GM18873 (cell line): Measurements from ENCODE around the gene ANO4.
"Not testable (repeated sequence)": the region's sequence is repeated elsewhere in the genome, so short reads cannot be mapped to it uniquely, and the experiment has no call there.

Experiments used
- ATAC-seq: cut with Tn5 transposase; IDR thresholded peaks from one replicate; pipeline ENCODE4 v1.9.1; 2021; ENCODE audit warnings: mild to moderate bottlenecking, moderate library complexity, moderate number of reproducible peaks; ENCODE audit not compliant: unreplicated experiment, low FRiP score

Gene ANO4

DNA sequence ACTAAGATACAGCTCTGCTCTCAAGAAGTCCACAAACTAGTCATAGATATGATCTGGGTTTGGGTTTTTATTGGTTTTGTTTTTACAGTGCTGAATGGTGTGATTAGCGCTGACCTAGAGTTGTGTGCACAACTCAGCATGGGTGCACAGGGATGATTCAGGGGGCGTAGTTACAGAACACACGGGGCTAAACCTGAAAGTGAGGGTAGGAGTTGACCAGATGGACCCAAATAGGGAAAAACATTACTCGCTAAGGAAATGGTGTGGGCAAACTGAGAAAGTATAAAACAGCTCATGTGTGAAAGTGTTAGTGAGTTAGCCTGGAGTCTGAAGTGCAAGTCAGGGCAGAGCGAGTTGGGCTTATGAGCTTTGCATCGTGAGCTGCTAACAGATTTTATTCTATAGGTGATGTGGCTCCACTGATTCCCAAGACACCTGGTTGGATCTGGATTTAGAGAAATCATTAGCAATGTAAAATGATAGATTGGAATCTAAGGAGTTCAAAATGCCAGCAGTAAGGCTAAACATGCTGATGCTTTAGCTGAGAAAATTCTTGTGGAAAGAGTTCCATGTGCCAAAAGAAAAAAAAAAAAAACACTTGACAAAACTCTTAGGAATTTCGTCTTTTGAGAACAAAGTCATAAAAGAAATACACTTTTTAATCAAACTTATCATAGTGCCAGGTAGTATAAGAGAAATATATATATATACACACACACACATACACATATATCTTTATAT is 280.5 kb downstream of the ANO4 start:
- no peak for ATAC-seq

DNA sequence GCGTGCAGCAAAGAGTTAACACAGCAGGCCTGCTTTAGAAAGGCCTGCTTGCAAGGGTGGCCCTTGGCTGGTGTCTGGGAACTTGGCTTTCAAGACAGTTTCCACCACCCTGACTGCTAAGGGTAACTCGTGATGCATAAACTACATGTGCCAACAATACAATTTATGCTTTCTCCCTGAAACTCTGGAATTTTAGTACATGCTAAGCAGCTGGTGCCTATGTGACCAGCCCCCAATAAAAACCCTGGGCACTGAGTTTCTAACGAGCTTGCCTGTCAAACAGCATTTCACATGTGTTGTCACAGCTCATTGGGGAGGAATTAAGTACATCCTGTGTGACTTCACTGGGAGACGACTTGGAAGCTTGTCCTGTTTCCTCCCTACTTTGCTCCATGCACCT is 282.3 kb downstream of the ANO4 start:
- no peak for ATAC-seq

- ATAC-seq, result no peak
These were observed 283.4 kb downstream of the ANO4 start for GRCh38 chr12:101077791-101078528.

- no peak for ATAC-seq
These were observed 284.1 kb downstream of the ANO4 start for GRCh38 chr12:101078536-101079285.

DNA sequence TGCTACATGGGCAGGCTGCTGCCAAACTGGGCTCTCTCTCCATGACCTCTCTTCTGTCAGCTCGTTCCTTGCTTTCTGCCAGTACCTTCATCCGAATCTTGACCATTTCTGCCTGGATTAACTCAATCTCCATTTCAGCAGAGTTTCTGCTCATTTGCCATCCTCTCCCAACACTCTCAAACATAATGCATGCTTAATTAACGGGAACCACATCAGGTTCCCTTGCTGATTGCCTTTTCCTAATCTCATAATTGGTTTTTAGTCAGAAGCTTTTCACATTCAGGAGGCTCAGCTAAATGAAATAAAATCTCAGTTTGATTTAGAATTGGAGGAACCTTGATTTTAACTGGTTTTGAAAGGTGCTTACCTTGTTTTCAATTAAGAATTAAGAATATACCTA is 288.1 kb downstream of the ANO4 start:
- ATAC-seq, result no peak

DNA sequence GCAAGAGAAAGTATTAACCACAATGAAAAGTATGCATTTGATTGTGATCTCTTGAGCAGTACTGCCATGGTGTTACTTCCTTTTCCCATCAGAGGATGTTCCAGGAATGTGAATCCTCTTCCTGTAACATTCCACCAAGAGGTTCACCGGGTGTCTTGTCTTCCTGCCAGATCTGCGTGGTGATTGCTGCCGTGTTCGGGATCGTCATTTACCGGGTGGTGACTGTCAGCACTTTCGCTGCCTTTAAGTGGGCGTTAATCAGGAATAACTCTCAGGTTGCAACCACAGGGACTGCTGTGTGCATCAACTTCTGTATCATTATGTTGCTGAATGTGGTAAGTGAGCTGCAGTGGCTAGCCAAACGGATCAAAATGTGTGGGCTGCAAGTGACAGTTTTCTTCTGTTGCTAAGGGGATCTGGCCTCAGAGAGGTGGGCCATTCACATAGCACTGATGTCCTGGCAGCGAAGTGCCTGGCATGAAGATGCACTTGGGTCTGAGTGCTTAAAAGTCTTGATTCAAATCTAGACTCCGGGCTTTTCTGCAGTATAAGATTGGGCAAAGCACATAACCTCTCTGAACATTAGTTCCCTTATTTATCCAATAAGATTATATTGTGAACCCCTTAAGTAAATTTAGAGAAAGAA is 292.0 kb downstream of the ANO4 start:
- no peak for ATAC-seq

- no peak for ATAC-seq
These were observed 293.3 kb downstream of the ANO4 start for GRCh38 chr12:101087920-101088319.

DNA sequence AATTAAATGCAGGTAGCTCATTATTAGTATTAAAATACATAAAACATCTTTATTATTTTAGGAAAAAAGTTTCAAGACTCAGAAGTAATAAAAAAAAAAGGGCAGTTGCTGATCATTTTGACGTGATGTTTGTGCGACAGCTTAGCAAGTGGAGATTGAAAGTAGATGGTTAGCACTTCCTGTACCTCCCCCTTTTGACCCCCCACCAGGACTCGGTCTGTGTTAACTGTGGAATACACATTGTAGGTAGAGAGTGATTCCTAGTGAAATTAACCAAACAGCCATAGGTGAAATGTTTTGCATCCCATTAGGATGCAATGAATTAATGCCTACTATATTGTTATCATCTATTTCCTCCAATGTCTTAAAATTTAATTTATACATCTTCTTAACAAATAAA is 294.7 kb downstream of the ANO4 start:
- no peak for ATAC-seq

- not testable (repeated sequence) for ATAC-seq
These were observed 295.6 kb downstream of the ANO4 start for GRCh38 chr12:101090222-101090621.

DNA sequence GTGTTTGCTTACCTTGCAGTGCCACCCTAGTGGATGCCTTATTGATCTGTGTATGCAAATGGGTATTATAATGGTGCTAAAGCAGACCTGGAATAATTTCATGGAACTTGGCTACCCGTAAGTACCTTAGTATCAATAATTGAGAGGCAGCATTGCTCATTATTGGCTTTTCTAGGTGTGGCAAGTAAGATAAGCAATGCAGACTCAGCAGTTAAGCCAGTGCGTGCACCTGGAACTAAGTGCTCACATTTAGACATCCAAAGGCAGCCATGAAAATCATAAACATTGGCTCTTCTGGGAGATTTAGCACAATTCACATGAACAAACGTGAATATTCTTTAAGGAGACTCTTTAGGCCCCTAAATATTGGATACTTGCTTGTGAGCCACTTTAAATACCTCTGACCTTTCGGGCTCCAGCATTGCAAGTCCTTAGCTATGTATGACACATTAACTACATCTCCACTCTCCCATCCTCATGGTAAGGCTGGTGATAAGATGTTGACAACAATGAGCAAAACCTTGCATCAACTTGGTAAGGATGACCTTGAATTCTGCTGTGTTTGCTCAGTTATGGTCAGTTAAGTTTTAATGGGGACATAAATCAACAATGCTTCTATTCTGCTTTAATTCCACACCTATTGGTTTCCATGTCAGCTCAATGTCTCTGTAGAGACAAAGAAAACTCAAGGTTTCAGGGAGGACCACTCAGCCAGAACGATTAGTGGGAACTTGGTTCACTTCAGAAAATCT is 303.4 kb downstream of the ANO4 start:
- no peak for ATAC-seq

DNA sequence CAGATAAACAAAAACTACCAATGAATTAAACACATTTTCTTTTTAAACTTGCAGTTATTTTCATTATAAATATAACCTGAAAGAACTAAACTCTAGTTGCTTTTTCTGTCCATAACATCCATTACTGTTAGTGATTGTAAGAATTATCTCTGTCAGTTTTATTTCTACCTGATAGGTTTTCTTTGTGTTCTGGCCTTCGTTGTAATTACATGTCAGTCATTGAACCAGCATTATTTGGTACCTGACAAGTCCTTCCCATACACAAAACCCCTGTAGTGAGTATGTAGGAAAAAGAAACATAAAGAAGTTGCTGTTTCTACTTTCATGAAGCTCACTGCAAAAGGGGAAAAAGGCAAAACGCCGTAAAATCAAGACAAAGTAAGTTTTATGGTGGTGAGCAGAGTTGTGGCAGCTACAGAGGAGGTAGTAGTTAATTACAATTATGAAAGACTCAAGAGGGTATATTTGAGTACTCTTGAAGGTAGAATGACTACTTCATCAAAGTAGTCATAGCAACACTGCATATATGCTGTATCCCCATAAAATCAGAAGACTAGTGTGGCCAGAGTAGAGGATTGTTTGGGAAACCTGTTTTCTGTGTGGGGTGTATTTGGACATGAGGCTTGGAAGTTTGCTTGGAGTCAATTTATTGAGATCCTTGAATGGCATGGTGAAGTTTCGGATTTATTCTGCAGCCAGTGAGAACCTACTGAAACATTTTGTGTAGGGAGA is 312.6 kb downstream of the ANO4 start:
- ATAC-seq, result no peak

DNA sequence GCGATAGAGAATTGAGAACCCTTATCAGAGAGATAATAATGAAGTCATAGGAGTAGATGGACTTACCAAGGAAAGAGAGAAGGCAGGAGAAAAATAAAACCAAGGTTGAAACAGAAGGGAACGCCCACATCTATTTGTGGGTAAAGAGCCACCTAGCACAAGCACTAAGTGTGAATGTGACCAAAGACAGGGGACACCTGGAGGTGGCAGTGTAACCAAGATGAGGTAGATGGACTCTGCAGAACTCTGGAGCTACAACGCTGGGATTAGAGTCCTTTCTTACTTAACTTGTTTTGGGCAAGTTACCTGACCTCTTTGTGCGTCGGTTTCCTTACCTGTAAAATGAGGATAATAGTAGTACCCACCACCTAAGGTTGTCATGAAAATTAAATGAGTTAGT is 313.6 kb downstream of the ANO4 start:
- no peak for ATAC-seq

DNA sequence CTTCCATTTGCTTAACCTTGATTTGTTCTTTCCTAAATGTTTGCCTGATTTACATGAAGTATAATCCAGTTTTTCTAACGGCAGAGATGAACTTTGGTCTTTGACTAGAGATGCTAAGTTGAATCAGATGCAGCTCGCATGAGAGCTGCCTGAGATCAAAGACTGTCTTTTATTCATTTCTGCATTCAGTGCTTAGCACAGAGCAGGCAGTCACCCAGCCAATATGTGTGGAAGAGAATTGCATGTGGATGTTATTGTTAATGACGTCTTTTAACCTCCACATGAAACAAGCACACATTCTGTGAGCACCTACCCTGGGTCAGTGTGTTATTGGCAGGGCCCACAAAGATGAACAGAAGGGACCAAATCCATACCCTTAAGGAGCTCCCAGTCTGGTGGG is 316.3 kb downstream of the ANO4 start:
- no peak for ATAC-seq

GRCh38 chr12:101111441-101111840 is 316.9 kb downstream of the ANO4 start:
- ATAC-seq, result no peak

GRCh38 chr12:101115326-101115725 is 320.8 kb downstream of the ANO4 start:
- no peak for ATAC-seq

GRCh38 chr12:101116911-101117310 is 322.3 kb downstream of the ANO4 start:
- no peak for ATAC-seq

GRCh38 chr12:101117842-101118241 is 323.3 kb downstream of the ANO4 start:
- no peak for ATAC-seq

GRCh38 chr12:101127521-101128219 is 333.1 kb downstream of the ANO4 start:
- ATAC-seq, result no peak
